HG03575 (cell line): ENCODE results near the gene SLC4A2.

ENCODE experiments used
- ATAC-seq: cut with Tn5 transposase; IDR thresholded peaks from one replicate; pipeline ENCODE4 v1.9.1; 2021; ENCODE audit not compliant: unreplicated experiment, insufficient number of reproducible peaks, low FRiP score; ENCODE audit errors: extremely low read depth

The SLC4A2 gene

GRCh38 chr7:151118108-151119054 lies 59.0 kb downstream of the SLC4A2 start:
- no peak for ATAC-seq

GRCh38 chr7:151119055-151119415 lies 59.6 kb downstream of the SLC4A2 start:
- no peak for ATAC-seq

- no peak for ATAC-seq
Observed at GRCh38 chr7:151119902-151120301, 60.5 kb downstream of the SLC4A2 start.

- no peak for ATAC-seq
Observed at GRCh38 chr7:151120896-151121295, 61.5 kb downstream of the SLC4A2 start.

- ATAC-seq, result no peak
Observed at GRCh38 chr7:151121380-151122170, 62.2 kb downstream of the SLC4A2 start.

GRCh38 chr7:151122276-151122675 lies 62.9 kb downstream of the SLC4A2 start:
- no peak for ATAC-seq

GRCh38 chr7:151122796-151123157 lies 63.4 kb downstream of the SLC4A2 start:
- no peak for ATAC-seq

- no peak for ATAC-seq
Observed at GRCh38 chr7:151123158-151123821, 63.9 kb downstream of the SLC4A2 start.

GRCh38 chr7:151123822-151124464 lies 64.6 kb downstream of the SLC4A2 start:
- no peak for ATAC-seq

- ATAC-seq, result no peak
Observed at GRCh38 chr7:151124481-151124880, 65.1 kb downstream of the SLC4A2 start.

- ATAC-seq, result no peak
Observed at GRCh38 chr7:151124899-151125399, 65.6 kb downstream of the SLC4A2 start.

- ATAC-seq, result no peak
Observed at GRCh38 chr7:151125470-151125845, 66.1 kb downstream of the SLC4A2 start.

- no peak for ATAC-seq
Observed at GRCh38 chr7:151125846-151126481, 66.6 kb downstream of the SLC4A2 start.
